SK-N-MC (cell line): Measurements from ENCODE around the gene PIAS2.

Experiments
- EZH2 ChIP-seq: fragments of 200-600 bp; sonication (generic); IDR thresholded peaks from one replicate; pipeline ENCODE4 v1.6.1; 2017; ENCODE audit warnings: antibody characterized with exemption
- FOXP2 ChIP-seq: optimal IDR thresholded peaks from 2 replicates; pipeline ENCODE3; 2011; ENCODE audit warnings: mild to moderate bottlenecking, moderate library complexity; ENCODE audit not compliant: insufficient read depth; ENCODE audit errors: extremely low read length, control extremely low read depth
- POLR2AphosphoS5 ChIP-seq: IDR thresholded peaks from 2 replicates; pipeline ENCODE4 v1.6.1; 2012; ENCODE audit warnings: mild to moderate bottlenecking, low read depth, low read length, borderline replicate concordance

- TF ChIP-seq EZH2 (no peak), POLR2AphosphoS5 (no peak), FOXP2 (no peak)
Measured at GRCh38 chr18:46909497-46909896, 7.8 kb downstream of the PIAS2 start.
